Measurements from ENCODE around the gene DNAH7.

Gene DNAH7

DNA sequence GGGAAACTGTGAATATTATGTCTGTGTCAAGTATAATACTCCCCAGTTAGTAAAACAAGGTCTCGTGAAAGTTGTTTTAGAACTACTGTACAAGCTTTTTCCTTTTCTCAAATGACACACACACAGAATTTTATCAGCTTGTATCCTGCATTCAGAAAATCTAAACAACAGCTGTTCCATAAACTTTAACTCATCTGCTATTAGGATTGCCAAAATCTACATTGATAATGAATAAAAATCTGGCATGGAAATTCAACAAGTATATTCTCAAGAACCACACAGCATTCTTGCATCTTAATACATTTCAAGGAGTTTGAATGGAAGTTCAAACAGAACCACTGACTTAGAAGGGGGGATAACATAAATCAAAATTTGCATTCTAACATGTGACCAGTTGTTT, 260.4 kb downstream of the DNAH7 start:
- DNase-seq (ENCODE audit: low read depth): no peak

DNA sequence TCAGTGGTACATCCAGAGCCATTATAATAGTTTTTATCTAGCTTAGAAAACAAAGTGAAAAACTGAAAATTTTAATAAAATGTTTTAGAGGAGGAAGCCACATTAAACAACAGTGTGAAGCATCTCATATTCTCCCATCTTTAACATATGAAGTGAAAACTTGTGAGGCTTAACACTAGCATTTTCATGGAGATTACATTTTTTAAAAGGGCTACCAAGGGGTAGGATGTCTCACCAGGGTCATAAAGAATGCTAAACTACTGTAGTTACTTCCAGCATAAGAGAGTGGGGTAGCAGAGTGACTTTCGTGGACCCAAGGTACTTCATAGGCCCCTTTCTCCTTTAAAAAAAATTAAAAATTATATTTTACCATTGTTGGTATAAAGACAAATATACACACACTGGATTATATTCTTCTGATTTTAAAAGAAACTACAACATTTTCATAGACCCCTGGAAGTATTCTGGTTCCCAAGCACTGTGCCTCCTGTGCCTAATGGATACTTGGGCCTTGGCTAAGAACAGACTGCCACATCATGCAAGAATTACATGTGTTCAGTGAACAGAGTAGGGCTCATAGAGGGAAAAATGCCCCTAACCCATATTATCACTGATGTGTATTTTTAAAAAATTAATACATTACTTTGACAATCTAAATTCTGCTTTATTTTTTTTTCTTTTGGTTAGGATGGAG, 263.2 kb downstream of the DNAH7 start:
- no peak for DNase-seq (ENCODE audit: low read depth)

DNA sequence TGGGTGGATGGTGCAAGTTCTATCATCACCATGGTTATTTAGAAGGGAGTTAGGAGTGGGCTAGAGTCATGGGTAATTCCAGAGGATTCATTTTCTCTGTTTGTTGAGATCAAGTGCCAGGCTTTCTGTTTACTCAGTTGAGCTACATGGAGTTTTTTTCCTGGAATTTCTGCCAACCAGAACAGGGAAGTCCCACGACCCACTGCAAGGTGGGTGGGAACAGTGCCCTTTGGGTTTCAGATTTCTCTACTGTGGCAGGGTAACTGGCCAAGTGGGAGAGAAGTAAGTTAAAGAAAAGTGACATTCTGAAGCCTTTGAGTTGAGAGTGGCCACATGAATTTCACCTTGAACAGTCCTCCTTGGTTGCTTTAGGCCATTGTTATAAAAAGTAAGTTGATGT, 272.8 kb downstream of the DNAH7 start:
- no peak for DNase-seq (ENCODE audit: low read depth)

DNA sequence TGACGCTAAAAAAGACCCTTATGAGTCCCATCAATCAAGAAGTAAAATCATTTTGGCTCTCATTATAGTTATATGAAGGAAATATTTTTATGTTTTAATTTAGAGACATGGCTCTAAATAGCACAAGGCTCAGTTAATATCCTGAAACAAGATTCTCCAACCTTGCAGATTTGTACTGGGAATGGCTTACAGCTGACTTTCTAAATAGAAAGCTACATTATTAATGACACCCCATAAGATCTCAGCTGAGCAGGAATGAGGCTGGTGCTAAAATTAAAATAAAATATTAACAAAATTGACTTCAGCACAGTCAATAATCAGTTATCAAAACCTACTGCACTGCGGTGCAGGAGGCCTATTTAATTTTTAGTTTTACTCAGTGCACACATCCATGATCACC, 274.8 kb downstream of the DNAH7 start:
- no peak for DNase-seq (ENCODE audit: low read depth)

DNA sequence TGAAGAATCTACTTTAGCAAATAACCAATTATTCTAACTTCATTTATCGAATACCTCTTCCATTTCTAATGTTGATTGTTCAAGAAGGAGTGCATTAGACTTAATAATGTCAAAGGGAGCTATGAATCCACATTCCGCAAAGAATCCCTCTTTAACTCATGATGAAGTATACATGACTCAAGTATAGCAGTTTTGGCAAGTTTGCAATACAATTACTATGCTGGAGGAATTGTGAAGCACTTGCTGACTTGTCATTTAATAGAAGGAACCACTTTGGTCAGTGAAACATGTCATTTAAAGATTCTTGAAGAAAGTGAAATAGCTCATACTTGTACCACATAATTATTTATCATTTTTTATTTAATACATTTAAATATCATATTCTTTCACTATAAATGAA, 286.5 kb downstream of the DNAH7 start:
- DNase-seq (ENCODE audit: low read depth): no peak

DNA sequence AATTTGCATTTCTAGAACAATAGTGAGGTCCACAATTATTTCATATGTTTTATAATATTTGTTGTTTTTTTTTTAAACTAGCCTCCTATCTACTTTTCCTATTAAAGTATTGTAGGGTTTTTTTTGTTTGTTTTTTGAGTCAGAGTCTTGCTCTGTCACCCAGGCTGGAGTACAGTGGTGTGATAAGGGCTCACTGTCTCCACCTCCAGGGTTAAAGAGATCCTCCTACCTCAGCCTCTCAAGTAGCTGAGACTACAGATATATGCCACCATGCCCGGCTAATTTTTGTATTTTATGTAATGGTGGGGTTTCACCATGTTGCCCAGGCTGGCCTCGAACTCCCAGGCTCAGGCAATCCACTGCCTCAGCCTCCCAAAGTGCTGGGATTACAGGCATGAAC, 289.1 kb downstream of the DNAH7 start:
- DNase-seq (ENCODE audit: low read depth): no peak

DNA sequence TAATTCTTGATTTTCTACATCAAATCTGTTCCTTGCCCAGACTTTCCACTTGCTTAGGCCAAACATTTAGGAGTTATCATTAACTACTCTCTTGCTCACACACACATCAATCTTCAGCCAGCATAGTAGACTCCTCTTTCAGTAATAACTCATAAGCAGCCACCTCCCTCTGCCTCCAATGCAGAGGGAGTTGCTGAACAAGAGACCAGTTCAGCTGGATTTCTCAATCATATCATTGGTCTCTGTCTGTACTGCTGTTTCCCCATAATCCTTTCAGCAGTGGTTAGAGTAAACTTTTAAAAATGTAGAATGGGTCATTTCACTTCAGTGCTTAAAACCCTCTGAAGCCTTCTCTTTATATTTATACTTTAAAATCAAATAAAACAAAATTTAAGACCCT, 298.7 kb downstream of the DNAH7 start:
- no peak for DNase-seq (ENCODE audit: low read depth)

DNA sequence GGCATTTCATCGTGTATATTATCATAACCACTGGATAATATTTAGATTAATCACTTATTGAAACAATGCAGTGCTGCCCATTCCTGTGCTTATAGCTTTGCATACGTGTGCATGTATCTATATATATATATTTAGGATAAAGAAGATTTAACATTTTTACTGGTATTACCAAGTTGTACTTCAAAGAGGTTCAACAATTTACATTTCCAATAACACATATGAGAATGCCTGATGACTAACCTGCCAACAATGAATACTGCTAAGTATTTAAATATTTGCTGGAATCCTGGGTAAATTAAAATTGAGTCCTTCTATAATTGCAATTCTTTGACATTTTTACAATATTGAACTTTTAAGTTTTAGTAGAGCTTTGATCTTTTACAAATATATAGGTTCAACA, 300.2 kb downstream of the DNAH7 start:
- DNase-seq (ENCODE audit: low read depth): no peak

DNA sequence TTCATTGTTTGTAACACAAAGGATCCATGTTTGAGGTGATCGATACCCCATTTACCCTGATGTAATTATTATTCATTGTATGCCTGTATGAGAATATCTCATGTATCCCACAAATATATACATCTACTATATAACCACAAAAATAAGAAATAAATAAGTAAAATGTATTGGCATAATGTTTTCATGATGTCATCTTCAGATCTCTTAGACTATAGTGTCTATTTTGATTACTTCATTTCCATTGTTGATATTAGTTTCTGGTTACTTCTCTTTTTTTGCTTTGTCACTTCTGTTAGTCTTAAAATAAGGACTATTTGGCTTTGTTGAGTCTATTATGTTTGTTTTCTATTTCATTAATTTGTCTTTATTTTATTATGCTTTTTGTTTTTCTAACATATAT, 301.9 kb downstream of the DNAH7 start:
- no peak for DNase-seq (ENCODE audit: low read depth)

DNA sequence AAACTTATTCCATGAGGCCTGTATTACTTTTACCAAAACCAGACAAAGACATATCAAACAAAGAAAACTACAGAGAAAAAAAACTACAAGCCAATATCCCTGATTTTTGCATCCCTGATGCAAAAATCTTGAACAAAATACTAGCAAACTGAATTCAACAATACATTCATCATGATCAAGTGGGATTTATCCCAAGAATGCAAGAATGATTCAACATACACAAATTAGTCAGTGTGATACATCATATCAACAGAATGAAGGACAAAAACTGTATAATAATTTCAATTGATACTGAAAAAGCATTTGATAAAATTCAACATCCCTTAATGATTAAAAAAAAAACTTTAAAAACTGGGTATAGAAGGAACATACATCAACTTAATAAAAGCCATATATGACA, 304.8 kb downstream of the DNAH7 start:
- no peak for DNase-seq (ENCODE audit: low read depth)

DNA sequence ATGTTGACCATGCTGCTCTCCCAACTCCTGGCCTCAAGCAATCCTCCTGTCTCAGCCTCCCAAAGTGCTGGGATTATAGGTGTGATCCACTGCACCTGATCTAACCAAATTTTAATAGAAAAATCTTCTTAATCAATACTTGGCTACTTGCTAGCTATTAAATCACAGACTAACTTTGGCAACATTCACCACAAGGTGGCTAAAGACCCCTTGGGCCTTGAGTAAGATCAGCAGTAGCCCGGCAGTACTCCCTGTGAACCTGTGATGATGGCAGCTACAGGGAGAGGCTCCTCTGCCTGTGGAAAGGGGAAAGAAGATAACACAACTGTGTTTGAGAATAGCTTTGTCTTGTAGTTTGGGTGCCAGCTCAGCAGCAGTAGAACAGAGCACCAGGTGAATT, 308.8 kb downstream of the DNAH7 start:
- no peak for DNase-seq (ENCODE audit: low read depth)

DNA sequence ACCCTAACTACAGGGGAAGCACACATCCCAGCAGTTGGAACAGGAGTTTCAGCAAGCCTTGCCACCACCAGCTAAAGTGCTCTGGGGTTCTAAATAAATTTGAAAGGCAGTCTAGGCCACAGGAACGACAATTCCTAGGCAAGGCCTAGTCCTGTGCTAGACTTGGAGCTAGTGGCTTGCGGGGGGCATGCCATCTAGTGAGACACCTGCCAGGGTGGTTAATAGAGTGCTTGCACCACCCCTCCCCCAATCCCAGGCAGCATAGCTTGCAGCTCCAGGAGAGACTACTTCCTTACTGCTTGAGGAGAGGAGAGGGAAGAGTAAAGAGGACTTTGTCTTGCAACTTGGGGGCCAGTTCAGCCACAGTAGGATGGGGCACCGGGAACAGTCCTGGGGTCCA, 309.8 kb downstream of the DNAH7 start:
- DNase-seq (ENCODE audit: low read depth): no peak

DNA sequence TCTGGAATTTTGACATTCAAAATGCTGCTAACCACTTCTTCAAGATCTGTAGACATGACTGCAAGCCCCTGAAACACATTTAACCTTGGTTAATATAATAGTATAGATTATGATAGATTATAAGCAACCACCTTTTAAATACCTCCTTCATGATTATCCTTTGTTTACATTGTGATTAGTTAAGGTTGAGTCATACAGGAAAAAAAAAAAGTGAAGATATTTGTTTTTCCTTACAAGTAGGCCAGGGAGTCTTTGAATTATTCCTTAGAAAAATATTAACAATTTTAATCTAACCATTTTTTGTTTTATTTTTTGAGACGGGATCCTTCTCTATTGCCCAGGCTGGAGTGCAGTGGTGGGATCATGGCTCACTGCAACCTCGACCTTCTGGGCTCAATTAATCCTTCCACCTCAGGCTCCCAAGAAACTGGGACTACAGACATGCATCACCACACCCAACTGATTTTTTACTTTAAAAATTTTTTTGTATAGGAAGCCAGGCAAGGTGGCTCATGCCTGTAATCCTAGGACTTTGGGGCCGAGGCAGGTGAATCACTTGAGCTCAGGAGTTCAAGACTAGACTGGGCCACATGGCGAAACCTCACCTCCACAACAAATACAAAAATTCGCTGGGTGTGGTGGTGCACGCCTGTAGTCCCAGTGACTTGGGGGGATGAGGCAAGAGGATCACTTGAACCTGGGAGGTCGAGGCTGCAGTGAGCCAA, 312.3 kb downstream of the DNAH7 start:
- DNase-seq (ENCODE audit: low read depth): no peak

DNA sequence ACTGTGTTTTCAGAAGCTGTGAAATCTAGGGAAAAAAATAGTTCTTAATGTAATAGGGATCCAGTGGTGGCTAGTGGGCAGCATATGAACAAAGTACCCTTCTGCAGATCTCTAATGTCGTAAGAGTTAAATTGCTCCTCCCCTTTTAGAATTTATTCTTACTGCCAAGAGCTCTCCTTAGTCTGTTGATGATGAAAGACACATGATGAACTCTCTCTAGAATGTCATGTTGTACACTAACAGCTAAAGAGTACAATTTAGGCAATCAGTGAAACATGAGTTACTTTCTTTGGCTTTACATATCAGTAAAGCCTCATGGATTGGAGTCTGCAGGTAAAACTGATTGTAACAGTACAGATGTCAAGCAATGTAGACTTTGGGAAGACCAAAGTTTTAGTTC, 327.4 kb downstream of the DNAH7 start:
- DNase-seq (ENCODE audit: low read depth): no peak

DNA sequence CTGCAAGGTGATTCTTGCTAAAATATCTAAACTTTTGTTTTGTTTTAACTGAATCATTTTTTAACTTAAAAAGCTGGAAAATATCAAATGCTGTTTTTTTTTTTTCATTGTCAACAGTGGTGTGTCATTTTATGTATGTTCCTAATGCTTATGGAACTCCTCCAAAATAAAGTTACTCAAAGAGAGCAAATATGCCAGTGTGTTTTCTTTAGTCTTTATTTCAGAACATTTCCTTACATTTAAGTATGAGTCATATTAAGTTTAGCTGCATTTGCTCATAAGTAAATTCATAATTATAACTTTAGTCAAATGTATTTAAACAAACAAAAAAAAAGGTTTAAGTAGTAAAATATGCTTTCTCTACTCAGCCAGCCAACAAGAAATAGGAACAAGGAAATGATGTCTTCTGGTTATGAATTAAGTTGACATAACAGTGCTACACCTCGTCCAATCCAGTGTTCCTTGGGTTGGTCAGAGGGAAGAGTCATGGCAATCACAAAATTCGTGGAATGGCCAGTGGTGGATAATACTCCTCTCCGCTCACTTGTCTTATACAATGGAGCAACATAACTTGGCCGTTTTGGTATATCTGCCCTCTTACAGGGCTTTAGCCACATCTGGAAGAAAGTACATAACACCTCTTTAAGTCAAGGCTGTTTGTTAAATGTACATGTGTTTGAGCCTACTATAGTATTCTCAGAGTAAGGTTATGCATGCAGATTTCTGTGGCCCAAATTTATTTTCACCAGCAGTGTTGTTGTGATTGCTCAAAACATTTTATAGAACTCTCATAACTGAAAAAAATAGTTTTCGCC, 330.9 kb downstream of the DNAH7 start:
- no peak for DNase-seq (ENCODE audit: low read depth)

DNA sequence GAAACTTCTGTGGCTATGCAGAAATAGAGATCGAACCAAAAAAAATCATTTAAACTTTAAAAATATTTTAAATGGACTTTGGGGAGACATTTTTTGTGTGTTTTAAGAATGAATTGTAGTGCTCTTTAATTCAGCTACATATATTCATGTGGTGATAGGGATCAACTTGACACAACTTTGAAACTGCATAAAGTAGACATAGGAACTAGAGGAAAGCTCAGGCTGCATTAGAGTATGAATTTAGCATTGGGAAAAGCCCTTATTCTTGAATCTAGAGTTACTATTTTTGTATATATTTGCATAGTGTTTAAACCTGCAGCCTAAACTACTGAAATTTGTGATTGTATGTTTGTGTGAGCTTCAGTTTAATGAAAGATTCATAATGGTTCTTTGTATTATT, 333.3 kb downstream of the DNAH7 start:
- no peak for DNase-seq (ENCODE audit: low read depth)

DNA sequence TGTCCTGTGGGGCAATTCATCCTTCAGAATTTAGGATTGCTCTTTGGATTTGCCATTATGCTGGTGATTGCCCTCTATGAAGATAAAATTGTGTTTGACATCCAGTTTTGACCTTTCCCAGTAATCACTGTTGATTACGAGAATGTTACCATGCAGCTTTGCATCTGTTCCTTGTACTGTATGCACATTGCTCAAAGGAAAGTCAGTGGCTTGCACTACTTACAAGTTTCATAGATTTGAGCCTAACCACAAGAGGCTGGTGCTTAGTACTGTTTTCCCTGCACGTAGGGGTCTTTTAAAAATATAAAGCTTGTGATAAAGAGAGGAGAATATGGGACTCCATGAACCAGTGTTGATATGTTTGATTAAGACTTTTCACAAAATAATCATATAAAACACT, 333.7 kb downstream of the DNAH7 start:
- no peak for DNase-seq (ENCODE audit: low read depth)

DNA sequence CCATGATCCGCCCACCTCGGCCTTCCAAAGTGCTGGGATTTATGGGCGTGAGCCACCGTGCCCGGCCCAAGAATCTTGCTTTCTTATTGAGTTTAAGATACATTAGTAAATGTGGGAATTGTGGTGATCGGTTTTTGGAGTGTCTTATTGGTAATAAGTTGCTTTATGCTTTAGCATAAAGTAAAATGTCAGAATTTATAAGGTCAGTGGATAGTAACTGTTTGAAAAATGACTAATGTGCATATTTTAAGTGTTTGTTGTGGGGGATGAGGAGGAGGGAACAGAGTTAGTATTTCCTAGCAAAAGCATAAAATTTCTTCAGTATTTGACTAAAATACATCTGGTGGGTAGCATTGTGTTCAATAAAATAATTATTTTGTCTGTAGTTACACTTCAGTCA, 334.2 kb downstream of the DNAH7 start:
- DNase-seq (ENCODE audit: low read depth): no peak

DNA sequence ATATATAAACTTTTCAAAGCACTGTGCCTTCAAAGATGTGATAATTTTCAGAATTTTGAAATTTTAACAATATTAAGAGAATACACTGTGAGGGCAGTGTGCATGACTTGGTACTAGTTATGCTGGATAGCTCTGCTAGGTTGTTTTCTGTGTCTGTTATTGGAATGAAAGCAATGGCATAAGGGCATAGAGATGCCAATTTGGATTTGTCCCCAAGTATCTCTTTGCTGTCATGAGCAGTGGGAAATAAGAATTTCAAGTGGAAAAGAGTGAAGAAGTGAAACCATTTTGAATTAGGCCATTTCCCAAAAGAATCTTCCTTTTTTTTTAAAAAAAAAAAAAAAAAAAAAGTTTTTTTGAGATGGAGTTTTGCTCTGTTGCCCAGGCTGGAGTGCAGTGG, 334.8 kb downstream of the DNAH7 start:
- DNase-seq (ENCODE audit: low read depth): no peak

DNA sequence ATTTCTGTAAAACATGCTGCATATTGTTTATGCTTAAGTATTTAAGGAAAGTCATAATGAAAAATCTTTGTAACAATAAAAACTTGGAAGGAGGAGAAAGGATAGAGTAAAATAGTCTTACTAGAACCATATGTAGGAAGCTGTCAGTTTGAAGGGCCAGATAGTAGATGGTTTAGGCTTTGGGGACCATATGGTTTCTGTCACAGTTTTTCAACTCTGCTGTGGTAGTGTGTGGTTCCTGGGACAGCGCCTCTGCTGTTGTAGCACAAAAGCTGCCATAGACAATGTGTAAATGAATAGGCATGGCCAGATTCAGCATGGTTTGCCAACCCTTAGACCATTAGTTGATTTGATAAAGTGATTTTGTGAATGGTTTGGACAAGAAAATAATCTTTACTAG, 336.1 kb downstream of the DNAH7 start:
- no peak for DNase-seq (ENCODE audit: low read depth)

DNA sequence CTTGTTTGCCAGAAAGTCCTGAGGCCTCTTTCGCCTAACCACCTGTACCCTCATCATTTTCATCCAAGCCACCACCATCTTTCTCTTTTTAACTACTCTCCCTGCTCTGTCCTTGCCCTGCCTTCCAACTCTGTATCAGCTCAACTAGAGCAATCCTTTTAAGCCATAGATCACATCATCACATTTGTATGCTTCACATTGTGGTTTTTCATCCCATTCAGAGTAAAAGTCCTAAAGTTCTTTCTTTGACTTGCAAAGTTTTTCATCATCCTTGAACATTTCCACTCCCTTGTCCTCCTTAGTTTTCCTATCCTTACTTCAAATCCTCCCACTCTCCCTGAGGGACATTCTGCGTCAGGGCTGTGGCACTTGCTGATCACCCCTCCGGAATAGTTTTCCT, 337.7 kb downstream of the DNAH7 start:
- no peak for DNase-seq (ENCODE audit: low read depth)

DNA sequence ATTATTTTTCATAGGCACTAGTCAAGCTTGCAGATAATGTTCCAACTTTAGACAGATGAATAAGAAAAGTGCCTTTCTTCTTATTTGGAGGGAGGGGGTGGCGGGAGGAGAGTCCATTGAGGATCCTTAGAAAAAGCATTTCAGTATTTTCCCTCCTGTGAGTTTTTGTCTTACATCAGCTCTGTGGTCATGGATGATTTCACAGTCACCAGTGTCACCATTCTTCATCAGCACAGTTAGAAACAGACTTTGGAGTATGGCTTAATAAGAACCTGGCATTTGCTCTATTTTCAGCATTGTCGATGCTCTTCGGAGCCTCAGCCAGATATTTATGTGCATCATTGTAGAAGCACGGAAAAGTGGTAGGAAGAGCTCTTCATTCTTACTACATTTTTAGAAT, 341.5 kb downstream of the DNAH7 start:
- DNase-seq (ENCODE audit: low read depth): no peak

DNA sequence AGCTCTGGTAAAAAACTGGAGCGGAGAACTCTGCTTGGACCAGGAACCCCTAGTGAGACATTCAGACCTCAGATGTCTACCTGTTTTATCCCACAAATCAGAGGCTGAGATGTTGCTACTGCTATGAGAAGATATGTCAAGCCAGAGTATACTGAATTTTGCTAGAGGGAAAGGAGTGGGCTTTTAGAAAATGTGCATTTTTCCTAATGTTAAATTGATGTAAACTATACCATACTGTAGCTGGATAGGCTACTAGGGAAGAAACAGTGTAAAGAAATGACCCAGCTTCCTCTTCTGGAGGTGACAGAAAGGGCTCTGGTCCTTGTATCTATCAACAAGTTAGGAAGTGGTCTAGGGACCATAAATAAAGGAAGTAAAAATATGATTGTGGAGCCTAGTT, 346.6 kb downstream of the DNAH7 start:
- no peak for DNase-seq (ENCODE audit: low read depth)
